Nephron progenitor cell (in vitro differentiated cells): ENCODE results near the gene IDE.
A peak's percentile ranks its signal among the peaks of the same experiment; 100 is the strongest.
"Not testable (repeated sequence)": the region's sequence is repeated elsewhere in the genome, so short reads cannot be mapped to it uniquely, and the experiment has no call there.

Experiments
- DNase-seq: peaks from one replicate; pipeline ENCODE4 v3.0.0; 2021
- H3K27ac Mint-ChIP-seq: 2 replicates; pipeline ENCODE4 v1.8.0; 2021; ENCODE audit warnings: mild to moderate bottlenecking, moderate library complexity, mixed read lengths
- H3K27me3 Mint-ChIP-seq: 2 replicates; pipeline ENCODE4 v1.8.0; 2021; ENCODE audit warnings: mild to moderate bottlenecking, low read depth, mixed read lengths; ENCODE audit not compliant: poor library complexity
- H3K36me3 Mint-ChIP-seq: 2 replicates; pipeline ENCODE4 v1.8.0; 2021; ENCODE audit warnings: low read depth, mixed read lengths
- H3K4me1 Mint-ChIP-seq: 2 replicates; pipeline ENCODE4 v1.8.0; 2021; ENCODE audit warnings: mixed read lengths
- H3K4me3 Mint-ChIP-seq: 2 replicates; pipeline ENCODE4 v1.8.0; 2021; ENCODE audit warnings: mild to moderate bottlenecking, moderate library complexity, mixed read lengths
- H3K9me3 Mint-ChIP-seq: 2 replicates; pipeline ENCODE4 v1.8.0; 2021; ENCODE audit warnings: mild to moderate bottlenecking, moderate library complexity, mixed read lengths
- TF ChIP-seq, protein P1 (sequence below): fragments of 200-600 bp; sonication (generic); IDR thresholded peaks from 2 replicates; pipeline ENCODE4 v1.5.0; 2021; ENCODE audit warnings: antibody characterized with exemption

Gene IDE

DNA sequence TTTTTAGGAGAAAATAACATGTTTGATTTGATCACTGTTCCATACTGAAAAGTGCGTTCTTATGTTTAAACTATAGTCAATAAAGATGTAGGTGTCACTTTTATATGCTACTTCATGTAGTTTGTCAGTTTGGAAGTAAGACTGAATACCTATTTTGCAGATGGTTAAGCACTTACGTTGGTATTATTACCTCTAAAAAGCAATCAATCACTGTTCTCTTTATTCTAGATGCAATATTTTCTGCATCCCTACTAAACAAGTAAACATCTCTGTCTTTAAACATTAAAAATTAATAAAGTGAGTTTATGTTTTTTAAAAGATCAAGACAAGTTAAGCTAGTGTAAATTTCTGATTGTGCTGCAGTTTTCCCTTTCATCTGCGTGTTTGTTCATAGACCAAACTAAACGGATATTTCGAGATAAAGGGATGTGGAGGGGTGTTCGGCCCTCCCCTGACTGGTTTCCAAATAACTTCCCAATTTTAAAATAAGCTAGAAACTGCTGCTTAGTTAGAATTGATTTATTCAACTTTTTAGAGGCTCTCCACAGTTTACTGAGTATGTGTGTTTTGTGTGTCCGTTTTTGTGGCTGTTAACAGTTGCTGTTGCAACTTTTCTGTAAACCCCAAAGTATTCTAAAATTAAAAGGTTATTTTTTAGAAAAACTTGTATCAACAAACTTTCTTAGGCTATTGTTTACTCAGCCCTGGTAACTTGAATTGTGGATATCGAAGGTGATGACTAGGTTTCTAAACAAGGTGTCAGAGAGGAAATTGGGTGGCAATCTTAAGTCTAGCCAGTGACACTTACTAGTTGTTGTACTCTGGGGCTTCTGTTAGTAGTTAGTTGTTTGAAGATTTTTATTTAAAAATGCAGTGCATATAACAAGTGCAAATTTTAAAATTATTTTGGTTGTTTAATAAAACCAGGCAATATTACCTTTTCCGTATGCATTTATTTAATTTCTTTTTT, 20.0 kb upstream of the IDE start:
- H3K4me1 Mint-ChIP-seq = peaks cover 55% of the 10 kb centered on the region
- peaks cover 32% of the 10 kb centered on the region for H3K36me3 Mint-ChIP-seq
- peak overlapping the region; percentile 98 for H3K27ac Mint-ChIP-seq
- peaks cover 28% of the 10 kb centered on the region for H3K9me3 Mint-ChIP-seq
- DNase-seq = no peak
- TF ChIP-seq, protein P1, sequence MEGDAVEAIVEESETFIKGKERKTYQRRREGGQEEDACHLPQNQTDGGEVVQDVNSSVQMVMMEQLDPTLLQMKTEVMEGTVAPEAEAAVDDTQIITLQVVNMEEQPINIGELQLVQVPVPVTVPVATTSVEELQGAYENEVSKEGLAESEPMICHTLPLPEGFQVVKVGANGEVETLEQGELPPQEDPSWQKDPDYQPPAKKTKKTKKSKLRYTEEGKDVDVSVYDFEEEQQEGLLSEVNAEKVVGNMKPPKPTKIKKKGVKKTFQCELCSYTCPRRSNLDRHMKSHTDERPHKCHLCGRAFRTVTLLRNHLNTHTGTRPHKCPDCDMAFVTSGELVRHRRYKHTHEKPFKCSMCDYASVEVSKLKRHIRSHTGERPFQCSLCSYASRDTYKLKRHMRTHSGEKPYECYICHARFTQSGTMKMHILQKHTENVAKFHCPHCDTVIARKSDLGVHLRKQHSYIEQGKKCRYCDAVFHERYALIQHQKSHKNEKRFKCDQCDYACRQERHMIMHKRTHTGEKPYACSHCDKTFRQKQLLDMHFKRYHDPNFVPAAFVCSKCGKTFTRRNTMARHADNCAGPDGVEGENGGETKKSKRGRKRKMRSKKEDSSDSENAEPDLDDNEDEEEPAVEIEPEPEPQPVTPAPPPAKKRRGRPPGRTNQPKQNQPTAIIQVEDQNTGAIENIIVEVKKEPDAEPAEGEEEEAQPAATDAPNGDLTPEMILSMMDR = no peak
- H3K27me3 Mint-ChIP-seq = no peaks in the 10 kb centered on the region
- H3K4me3 Mint-ChIP-seq = peak overlapping the region; percentile 97

DNA sequence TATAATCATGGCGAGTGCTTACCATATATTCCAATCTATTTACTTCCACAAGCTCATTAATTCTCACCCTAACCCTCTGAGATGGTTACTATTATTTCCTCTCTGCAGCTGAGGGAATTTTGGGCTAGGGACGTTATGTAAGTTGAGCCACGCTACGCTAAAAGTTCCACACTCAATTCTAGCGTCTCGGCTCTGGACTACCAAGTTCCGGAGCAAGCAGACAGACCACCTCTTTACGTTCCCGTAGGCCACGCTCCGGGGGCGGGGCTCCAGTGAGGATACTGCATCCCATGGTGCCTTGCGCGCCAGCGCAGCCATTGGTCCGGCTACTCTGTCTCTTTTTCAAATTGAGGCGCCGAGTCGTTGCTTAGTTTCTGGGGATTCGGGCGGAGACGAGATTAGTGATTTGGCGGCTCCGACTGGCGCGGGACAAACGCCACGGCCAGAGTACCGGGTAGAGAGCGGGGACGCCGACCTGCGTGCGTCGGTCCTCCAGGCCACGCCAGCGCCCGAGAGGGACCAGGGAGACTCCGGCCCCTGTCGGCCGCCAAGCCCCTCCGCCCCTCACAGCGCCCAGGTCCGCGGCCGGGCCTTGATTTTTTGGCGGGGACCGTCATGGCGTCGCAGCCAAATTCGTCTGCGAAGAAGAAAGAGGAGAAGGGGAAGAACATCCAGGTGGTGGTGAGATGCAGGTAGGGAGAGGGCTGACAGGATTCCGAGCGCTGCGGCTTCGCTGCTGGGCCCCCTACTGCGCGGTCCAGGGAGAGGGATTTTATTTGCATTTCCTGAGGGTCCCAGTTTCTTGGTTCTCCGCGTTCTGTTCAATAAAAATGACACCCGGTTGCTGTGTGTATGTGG, 19.1 kb upstream of the IDE start, which contains the start of gene KIF11:
TSS of gene KIF11 (plus strand) at position 370 of the 858 bp plus-strand sequence. CDS start at position 616, 246 bp downstream.
- H3K36me3 Mint-ChIP-seq = peaks cover 23% of the 10 kb centered on the region
- H3K4me3 Mint-ChIP-seq = peak within 1 kb of the TSS; percentile 97
- no peaks in the 10 kb centered on the region for H3K27me3 Mint-ChIP-seq
- peaks cover 55% of the 10 kb centered on the region for H3K4me1 Mint-ChIP-seq
- H3K27ac Mint-ChIP-seq = peak within 1 kb of the TSS; percentile 98
- H3K9me3 Mint-ChIP-seq = peaks cover 21% of the 10 kb centered on the region
- TF ChIP-seq, protein P1 = no peak
- DNase-seq = peak; percentile 96

DNA sequence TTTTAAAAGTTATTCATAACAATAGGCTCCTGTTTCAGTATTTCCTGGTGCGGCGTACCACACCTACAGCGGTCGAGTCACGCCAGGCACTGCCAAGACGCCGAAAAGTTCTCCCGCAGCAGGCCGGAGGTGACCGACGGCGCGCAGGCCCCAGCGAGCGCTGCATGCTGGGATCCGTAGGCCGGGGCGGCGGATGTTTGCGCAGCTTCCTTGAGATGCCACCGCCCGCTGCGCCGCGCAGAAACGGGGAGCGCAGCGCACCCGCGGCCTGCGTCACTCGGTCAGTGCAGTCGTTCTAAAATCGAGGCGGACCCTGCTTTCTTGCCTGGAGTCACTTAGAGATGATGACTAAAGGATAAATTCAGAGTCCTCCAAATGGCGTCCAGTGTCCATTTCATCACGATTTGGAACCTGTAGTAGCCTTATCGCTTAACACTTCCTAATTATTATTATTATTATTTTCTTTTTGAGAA, 17.7 kb upstream of the IDE start:
- DNase-seq = peak; percentile 80
- H3K27ac Mint-ChIP-seq = peak overlapping the region; percentile 26
- H3K36me3 Mint-ChIP-seq = peaks cover 10% of the 10 kb centered on the region
- TF ChIP-seq, protein P1 = no peak
- H3K4me1 Mint-ChIP-seq = peaks cover 52% of the 10 kb centered on the region
- H3K9me3 Mint-ChIP-seq = peaks cover 8% of the 10 kb centered on the region
- no peaks in the 10 kb centered on the region for H3K27me3 Mint-ChIP-seq
- H3K4me3 Mint-ChIP-seq = peak overlapping the region; percentile 97

DNA sequence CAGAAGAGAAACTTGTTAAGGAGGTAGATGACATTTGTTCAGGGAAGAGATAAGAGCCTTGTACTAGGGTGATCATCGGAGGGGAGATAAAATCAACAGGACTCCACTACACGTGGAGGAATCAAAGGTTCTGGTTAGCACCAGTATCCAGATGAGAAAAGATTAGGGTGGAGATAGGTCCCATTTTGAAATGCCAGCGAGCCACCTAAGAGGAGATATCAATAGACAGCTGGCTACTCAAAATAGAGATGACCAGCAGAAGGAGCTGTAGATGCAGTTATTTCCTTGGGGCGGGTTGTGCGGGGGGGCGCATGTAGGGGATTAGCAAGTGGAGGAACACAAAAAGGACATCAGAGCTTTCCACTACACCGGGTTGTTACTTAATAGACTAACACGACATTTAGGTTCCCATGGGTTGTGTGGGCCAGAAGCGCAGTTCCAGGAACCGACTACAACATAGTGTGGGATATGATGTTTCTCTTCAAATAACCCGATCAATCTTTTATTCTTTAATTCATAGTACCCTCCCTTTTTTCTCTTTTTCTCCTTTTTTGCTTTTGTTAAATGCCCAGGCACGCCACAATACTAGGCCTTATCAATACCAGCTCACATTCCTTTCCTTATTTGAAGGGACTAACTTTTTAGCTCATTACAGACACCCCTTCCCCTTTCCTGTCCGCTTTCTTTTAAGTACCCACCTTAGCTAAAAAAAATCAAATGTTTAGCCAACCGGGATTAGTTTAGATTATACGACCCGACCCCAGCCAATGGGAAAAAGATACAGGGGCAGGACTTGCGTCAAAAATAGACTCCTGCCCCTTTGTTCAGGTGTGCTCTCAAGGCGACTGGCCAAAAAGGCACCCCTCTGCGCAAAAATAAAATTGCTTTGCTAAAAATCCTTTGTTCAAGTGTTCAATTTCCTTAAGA, 17.0 kb upstream of the IDE start:
- peak; percentile 35 for DNase-seq
- Mint-ChIP-seq H3K9me3 (peaks cover 4% of the 10 kb centered on the region), H3K4me3 (peak overlapping the region; percentile 97), H3K27ac (peak overlapping the region; percentile 26), H3K36me3 (peaks cover 5% of the 10 kb centered on the region), H3K4me1 (peaks cover 46% of the 10 kb centered on the region), H3K27me3 (no peaks in the 10 kb centered on the region)
- TF ChIP-seq, protein P1 = no peak

DNA sequence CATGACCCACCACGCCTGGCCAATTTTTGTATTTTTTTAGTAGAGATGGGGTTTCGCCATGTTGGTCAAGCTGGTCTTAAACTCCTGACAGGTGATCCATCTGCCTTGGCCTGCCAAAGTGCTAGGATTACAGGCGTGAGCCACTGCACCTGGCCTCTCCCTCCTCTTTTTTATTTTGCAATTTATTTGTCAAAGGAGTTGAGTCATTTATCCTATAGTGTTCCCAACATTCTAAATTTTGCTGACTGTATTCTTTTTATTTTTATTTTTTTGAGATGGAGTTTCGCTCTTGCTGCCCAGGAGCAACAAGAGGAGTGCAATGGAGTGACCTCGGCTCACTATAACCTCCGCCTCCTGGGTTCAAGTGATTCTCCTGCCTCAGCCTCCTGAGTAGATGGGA, 8.5 kb upstream of the IDE start:
- not testable (repeated sequence) for H3K27me3 Mint-ChIP-seq, H3K9me3 Mint-ChIP-seq, H3K27ac Mint-ChIP-seq, H3K4me1 Mint-ChIP-seq, DNase-seq, H3K4me3 Mint-ChIP-seq, H3K36me3 Mint-ChIP-seq
